Muscle of arm (tissue), 12 donors: ENCODE data around the gene CNIH3. TPM values are rescaled to one million over a fixed set of nuclear protein-coding genes. Genes with fewer than 3 reads are reported as not detected.

ENCODE experiments used
- DNase-seq: peaks from one replicate; pipeline ENCODE4 v3.0.0-alpha.2; 2013
- polyA plus RNA-seq, 12 donors: library from polyadenylated mRNA; unstranded; fragments of 120-200 nt; gene quantifications; one replicate each; pipeline ENCODE4 v1.2.1, GENCODE V29; 2013; ENCODE audit not compliant: insufficient read length in 12 of 12

CNIH3 gene
- polyA plus RNA-seq, 12 donors = 1.9 to 3.8 (median 3.3) TPM; not detected in 2

DNA sequence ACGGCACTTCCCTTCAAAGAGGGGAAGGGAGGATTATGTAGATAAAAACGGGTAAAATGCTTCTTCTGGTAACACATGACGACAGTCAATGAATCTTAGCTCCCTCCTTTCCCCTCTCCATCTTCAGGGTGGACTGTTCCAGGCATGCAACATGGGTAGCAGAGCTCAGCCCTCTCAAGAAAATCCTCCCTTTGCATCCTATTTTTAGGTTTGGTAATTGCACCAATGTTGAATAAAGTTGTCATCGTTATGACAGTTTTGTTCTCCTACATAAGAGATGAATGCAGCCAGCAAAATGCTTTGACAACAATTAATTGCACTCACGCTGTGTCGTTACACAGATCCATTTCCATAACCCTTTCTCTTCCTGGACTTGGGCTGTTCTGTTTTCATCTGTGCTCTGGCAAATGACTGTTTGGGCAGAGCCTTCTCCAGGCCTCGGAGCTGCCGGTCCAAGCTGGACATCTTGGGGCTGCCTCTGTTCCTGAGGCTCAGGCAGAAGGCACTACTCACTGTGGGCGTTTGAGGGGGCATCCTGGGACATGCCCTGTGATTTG is 127.6 kb downstream of the CNIH3 start:
- DNase-seq = no peak

DNA sequence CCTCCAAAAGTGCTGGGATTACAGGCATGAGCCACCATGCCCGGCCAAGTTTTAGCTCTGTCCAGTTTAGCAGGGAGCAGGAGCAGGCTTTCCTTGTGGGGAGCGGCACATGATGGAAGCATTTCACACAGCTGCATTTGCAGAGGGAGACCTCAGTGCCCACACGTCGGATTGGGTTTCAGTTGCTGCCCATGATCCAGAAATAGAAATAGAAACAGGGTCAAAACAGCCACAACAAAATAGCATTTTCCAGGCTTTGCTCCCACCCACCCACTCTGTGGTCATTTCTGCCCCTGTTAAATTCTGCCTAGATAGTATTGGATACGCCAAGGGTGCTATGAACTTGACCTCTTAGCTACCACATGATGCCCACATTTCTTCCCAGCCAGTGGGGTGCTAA is 128.4 kb downstream of the CNIH3 start:
- DNase-seq = no peak

DNA sequence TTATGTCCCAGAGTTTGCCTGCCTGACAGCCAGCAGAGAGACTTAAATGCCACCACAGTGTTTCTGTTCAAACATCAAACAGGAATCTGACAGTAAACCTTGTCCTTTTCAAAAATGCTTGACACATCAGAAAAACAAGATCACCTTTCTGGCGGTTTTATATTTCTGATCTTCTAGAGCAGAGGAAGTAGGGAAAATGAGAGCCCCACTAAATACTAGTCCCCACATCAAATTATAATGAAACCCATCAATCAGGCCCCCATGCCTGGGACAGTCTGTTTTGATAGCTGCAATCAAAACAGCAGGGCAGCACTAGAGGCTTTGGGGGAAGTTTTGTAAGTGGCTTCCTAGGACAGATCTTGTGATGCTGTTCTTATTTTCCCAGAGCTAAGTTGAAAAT is 129.3 kb downstream of the CNIH3 start:
- no peak for DNase-seq

DNA sequence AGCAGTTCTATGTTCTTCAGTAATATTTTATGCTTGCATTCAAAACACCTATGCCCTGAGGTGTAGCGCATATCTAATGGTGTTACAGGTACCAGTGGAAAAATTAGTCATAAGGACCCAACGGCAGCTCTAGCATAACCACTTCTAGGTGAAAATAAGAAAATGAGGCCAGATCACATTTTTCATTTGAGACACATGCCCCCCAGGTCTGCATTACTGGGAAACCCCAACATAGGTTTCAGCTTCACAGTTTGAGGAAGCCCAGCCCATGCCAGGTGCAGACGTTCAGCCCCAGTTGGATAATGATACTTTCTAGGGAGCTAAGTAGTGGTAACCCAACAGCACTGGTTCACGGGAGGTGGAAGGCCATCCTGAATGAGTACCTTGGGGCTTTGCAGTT is 129.8 kb downstream of the CNIH3 start:
- DNase-seq = no peak

DNA sequence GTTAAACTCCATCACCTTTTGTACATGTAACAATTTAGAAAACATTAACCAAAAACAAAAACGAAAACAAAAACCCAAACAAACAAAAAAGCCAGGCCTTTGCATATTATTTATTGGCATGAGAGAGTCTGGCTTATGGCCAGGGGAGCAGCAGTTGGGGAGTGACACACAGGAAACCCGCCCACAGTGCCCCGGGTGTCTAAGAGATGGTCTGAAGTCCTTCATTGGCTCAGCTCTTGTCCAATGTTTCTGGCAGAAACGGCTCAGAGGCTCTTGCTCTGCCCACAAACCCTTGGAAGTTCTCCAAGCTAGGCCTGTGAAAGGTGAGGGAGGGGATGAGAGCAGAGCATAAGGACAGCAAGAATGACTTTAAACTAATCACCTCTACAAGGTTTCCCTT is 131.5 kb downstream of the CNIH3 start:
- DNase-seq = no peak

DNA sequence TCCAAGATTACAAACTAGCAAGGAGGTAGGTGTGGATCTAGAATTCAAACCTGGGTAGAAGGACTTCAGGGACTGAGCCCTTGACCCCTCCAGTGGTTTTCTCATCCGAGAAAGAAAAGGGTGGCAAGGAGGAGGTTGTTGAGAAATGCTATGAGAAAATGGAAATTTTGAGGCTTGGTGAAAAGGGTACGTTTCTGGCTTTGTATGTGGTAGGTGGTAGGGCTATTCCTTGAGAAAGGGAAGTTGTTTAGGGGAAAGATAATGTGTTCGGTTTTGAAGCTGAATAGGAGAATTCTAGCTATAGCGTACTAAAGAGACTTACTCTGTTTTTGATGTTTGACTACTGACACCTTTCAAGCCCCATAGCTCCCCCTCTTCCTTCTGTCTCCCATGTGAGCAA is 133.8 kb downstream of the CNIH3 start:
- DNase-seq = no peak

DNA sequence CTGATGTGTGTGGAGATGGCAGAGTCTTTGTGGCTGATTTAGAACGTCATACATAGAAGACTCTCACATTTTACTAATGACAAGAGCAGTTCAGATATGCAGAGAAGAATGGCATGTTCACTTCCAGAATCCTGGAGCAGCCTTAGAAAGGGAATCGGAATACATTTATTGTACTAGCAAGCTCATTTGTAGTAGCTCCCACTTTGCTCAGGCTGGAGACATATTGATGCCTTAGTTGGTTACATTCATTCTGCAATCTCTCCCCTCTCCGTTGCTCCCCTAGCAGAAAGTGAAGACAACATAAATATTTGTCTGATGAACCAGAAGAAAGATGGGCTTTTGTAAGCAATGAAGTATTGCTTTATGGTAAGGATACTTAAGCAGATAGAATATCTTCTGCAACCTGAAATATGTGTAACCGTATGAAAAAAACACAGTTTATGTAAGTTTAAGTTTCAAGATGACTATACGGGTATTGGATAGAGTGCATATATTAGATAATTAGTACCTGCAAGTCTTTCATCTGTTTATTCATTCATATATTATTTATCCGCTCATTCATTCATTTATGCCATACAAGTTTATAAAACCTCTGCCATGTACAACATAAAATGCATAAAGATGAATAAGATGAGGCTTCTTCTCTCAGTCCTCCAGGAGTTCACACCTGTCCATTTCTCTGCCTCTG is 135.7 kb downstream of the CNIH3 start:
- DNase-seq = no peak

DNA sequence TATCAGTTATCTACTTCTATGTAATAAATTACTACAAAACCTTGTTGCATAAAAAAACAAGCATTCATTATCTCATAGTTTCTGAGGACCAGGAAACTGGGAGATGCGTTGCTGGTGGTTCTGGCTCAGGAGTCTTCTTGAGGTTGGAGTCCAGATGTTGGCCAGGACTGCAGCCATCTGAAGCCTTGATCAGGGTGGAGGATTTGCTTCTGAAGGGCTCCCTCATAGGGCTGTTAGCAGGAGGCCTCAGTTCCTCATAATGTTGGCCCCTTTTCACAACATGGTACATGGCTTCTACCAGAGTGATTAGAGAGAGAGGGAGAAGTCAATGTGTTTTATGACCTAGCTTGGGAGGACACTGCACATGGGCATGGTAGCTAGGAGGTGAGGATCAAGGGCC is 137.4 kb downstream of the CNIH3 start:
- DNase-seq = no peak

DNA sequence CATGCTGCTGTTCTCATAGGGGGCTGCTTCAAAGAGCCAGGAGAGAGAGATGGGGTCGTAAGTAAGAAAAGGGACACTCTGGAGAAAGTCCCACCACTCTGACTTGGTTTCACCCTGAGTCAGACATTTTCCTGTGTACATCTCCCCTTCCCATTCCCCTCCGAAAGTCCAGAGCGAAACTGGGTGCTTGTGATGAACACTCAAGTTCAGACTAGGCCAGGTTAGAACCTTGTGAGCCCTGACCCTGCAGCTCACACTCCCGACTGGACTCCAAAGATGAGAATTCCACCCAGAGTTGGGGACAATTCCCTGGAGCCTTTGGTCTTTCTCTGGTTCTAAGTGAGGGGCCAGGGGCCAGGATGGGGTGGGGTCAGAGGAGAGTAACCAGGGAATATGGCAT is 139.5 kb downstream of the CNIH3 start:
- no peak for DNase-seq

DNA sequence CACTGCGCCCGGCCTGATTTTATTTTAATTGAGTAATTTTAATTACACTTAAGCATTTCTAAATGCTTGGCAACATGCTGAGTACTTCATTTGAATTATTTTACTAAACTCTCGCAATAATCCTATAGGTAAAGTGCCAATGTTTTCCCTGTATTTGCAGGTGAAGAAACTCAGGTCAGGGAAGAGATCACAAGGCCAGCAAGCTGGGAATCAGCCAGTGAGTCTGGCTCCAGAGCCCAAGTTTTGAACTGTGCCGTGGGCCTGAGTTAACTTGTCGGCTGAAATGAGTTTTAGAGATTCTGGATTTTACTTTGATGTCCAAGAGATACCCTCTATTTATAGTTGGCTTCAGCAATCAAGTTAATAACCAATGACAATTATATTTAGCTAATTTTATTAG is 141.4 kb downstream of the CNIH3 start:
- no peak for DNase-seq

DNA sequence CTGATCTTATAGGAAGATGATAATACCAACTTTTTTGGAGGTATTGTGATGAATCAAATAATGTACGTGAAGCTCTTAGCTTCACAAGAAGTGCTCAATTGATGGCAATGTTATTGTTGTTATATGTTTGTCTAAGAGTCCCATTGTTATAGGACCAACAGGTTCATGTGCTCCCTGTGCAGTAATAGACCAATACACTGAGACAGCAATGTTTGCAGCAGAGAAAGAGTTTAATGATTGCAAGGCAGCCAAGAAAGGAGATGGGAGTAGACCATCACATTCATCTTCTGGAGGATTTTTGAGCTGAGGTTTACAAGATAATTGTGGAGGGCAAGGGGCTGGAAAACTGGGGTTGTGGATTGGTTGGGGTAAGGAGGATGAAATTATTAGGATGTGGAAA is 143.0 kb downstream of the CNIH3 start:
- DNase-seq = no peak

DNA sequence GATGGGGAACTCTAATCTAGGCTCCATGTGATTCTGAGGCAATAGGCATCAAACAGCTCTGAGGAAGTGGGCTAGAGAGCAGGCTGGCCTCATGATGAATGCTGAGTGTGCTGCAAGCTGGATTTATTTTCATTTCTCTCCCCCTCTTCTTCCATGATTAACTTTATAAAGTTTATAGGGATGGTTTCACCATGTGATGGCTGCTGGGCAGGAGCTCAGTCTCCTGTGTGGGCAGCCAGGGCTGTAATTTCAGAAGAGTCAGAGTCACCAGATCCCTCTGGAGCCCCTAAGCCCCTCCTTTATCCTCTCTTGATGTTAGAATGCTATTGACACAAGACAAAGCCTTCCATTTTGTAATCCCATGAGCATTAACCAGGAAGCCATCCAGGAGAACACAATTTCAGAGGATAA is 143.6 kb downstream of the CNIH3 start:
- no peak for DNase-seq

DNA sequence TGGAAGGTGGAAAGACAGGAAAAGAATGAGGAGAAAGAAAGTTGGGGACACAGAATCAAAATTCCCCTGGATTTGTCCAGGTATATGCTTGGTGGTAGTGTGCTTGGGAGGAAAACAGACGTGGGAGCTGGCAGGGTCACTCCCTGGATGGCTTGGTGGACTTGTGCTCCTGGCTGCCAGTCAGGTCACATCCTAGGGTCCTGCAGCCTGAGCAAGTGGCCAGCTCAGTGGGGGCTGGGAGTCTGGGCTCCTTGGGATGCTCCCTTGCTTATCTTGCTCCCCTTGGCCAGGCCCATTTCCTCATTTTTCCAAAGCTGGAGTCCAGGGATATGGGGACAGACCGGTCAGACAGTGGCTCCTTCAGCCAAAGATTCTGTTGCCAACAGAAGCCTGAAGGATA is 144.0 kb downstream of the CNIH3 start:
- no peak for DNase-seq

DNA sequence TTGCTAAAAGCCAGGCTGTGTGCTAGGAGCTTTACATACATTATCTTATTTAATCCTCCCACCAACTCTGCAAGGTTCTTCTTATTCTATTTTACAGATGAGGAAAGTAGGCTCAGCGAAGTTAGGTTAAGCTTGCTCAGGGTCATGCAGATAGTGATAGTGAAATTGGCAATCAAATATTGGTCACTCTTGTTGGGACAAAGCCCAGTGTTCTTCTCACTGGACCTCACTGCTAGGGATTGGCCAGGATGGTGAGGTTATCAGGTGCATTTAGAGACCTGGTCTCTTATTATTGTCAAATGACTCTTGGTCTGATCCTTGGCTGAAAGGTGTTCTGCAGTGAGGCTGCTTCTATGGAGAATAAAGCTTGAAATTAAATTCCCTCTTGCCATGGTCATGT is 145.1 kb downstream of the CNIH3 start:
- DNase-seq = no peak

DNA sequence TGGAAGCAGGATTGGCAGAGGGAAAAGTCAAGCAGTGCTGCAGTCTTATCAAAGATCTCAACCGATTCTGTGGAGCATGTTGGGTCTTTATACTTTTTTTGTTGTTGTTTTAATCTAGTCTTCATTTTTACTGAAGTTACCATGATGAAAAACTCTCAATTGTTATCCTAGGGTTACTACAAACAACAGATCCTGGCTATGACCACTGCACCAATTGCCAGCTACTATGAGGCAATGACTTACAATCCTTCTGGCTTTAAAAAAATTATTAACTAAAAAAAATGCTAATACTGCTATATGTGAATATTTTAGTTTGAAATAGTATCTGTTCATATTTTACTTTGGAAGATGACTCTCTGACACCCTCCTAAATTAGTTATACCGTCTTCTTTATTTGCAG is 145.9 kb downstream of the CNIH3 start:
- no peak for DNase-seq

DNA sequence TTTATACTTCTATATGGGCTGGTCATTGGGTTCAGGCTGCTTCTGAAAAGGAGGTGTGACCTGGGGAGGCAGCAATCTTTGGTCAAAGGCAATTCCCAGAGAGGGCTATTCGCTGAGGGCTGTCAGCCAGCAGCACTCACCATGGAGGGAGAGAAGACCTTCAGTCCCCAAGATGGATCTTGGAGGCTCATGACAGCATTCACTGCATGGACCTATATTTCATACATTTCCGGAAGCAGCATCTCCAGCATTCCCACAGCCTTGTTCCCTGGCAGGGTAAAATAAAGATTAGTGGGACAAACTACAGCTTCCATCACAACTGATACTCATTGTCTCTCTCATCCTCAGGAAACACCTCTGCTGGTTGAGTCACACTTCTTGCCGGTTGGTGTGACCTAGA is 146.6 kb downstream of the CNIH3 start:
- DNase-seq = no peak

DNA sequence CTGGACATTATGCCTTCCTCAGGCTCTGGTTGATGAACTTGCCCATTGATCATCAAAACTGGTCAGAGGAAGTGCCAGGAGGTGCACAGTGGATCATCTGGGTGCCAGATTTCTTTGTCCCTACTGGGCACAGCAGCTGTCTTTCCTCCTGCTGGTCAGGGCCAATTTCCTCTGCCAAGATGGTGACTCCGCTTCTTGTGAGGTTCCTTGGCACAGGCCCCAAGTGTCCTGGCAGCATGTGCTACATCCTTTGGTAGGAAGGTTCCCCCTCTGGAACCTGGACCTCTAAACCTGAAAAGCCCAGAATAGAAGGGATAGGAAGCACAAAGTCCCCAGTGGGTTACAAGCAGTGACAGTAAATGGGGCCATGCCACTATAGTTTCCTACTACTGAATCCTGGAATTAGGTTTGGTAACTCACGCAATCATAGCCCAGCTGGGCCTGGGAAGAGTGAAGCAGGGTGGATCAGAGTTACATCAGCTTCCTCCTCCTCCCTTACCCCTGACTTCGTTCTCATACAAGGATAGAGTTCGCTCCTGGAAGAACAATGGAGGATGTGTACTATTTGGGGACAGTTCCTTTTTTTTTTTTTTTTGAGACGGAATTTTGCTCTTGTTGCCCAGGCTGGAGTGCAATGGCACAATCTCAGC is 147.1 kb downstream of the CNIH3 start:
- DNase-seq = no peak

DNA sequence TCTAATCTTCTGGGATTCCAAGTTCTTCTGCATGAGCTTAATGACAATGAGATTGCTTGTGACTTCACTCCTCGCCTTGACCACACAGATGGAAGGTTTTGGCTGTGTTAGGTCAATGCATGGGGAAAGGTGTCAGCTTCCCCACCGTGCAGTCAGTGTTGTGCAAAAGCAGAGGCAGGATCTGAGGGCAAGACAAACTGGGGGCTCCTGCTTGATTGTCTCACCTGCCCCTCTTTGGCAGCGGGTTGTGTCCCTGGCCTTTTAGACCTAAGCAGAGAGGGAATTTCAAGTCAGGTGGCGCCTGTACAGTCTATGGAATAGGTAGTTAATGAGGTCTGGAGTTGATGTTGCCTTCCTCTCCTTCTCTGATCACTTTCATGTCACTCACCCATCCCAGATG is 150.1 kb downstream of the CNIH3 start:
- no peak for DNase-seq

DNA sequence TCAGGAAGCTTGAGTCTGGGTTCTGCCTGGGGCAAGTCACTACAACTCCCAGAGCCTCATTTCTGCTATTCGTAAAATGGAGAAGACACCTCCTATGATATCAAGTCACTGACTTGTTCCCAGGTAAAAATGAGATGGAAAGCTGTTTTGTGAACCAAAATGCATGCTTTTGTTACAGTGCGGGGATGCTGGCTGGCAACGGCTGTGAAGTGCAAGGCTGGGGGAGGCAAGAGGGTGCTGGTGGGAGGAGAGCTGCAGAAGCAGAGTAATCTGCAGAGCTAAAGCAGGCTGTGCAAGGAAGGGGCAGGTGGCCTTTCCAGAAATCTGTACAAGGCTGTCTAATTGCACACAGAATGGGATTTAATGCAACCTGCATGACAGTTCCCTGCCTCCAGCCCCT is 150.9 kb downstream of the CNIH3 start:
- no peak for DNase-seq

DNA sequence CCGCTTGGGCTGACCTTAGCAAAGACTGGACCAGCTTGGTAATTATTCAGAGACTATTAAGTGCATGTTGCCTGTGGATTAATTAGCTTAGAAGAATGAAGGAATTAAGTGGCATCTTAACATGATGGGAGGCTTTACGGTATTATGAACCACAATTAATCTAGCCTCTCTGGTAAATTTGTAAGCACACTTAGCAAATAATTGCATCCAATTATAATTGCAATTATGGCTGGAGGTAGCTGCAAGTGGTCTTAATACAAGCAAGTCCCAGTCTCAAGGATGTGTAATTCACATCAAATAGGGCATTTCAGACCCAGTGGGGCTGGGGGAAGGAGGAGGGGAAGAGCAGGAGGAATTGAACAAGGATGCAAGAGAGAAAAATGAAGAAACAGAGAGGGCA is 151.6 kb downstream of the CNIH3 start:
- no peak for DNase-seq

DNA sequence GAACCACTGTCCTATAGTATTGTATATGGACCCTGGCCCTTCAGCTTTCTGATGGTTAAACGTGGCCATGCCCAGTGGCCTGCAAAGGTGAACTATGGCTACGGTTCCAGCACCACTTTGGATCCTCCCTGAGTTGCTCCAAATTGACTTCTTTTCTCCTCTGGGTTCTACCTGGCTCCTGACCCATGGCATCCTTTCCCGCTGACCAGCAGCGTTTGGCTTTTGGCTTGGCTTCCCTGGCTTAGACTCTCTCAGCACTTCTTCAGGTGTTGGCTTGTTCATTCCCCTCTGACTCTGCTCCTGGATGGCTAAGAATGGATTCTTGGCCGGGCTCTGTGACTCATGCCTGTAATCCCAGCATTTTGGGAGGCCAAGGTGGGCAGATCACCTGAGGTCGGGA is 152.9 kb downstream of the CNIH3 start:
- DNase-seq = no peak

DNA sequence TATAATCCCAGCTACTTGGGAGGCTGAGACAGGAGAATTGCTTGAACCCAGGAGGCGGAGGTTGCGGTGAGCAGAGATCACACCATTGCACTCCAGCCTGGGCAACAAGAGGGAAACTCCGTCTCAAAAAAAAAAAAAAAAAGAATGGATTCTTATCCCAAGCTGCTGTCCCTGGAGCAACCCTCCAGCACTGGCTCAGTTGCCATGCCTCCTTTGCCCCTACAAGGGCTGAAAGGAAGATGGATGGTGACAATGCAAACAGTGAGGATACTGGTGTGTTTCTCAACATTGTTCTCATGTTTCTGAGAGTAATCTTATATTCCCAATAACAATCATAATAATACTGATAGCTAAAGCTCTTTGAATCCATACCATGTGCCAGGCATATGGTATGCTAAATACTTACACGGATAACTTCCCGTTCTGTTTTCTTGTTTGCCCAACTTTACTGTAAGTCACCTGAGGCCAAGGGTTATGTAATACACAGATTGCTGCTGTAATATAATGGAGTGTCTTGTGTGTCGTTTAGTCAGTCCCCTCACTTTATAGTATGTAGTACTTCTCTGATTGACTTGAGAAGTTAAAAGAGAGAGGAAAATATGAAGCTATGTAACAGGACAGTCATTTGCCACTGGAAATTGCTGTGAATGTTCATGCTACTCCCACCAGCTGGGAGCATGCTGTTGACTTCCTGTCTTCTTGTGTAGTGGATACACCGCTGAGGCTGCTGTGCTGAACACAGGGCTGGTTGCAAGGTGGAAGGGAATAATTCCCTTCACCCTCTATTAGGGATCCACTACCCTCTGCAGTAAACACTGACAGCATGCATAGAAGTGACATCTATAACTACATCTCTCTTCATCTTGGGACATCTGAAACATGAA is 153.6 kb downstream of the CNIH3 start:
- no peak for DNase-seq

DNA sequence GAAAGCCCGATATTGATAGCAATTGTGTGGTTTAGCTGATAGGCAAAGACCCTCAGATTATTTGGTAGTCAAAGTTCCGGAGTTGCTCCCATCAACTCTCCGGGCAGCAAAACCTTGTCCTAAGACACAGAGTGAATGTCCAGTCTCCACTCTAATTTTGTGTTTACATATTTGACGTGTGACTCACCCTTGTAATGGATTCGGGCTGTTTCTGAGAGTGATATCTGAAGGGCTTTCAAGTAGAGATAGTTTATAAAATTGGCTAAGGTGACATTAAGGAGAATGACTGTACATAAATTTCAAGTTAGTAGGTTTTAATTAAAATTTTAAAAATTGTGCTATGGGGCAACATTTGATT is 154.2 kb downstream of the CNIH3 start:
- DNase-seq = no peak
